Measurements from ENCODE around the gene ATP6V0E2.

Gene ATP6V0E2

DNA sequence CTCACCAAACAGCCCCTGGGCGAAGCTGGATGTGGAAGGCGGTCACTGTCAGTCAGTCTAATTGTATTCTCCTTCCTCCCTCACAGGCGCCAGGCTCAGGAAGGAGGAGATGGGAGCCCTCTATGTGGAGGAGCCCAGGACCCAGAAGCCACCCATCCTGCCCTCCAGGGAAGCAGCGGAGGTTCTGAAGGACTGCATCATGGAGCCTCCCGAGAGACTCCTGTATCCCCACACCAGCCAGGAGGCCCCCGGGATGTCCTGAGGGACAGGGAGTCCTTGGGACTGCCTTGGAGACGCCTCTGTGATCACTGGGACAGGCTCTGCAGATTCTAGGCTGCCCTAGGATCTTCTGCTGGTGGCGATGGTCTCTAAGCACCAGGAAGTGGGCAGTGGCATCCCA, 9.7 kb upstream of the ATP6V0E2 start:
- DNase-seq (ENCODE audit: low read depth) = no peak

DNA sequence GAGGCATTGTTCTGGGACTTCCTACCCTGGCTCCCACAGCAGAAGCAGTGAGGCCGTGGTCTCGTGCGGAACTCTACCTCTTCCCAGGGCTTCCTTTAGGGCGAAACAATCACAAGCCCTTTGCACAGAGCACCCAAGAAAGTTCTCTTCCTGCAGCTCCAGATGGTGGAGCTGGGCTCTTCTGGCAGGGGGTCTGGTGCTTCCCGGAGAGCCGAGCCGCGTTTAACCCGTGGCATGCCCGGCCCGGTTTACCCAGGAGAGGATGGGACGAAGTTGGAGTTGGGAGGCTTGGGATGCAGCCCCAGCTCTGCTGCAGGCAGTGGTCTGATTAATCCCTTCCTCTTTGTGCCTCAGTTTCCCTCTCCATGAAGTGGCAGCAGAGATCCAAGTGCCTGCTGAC, 9.0 kb upstream of the ATP6V0E2 start:
- no peak for DNase-seq (ENCODE audit: low read depth)

DNA sequence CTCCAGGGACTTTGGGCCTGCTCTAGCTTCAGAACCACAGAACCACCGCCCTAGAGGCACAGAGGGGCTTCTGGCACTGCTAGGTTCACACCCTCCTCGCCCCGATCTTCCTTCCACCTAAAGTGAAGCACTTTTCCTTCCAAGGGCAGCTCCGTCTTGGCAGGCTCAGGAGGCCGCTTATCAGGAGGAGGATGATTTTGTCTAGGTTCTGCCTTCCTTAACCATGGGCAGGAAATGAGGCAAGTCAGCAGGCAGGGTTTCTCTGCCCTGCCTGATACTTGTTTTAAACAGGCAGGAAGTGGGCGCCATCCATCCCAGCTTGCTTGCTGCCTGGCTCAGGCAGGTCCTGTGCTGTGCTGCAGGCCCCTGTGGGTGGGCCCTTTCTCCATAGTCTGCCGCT, 8.3 kb upstream of the ATP6V0E2 start:
- DNase-seq (ENCODE audit: low read depth) = peak; percentile 44

DNA sequence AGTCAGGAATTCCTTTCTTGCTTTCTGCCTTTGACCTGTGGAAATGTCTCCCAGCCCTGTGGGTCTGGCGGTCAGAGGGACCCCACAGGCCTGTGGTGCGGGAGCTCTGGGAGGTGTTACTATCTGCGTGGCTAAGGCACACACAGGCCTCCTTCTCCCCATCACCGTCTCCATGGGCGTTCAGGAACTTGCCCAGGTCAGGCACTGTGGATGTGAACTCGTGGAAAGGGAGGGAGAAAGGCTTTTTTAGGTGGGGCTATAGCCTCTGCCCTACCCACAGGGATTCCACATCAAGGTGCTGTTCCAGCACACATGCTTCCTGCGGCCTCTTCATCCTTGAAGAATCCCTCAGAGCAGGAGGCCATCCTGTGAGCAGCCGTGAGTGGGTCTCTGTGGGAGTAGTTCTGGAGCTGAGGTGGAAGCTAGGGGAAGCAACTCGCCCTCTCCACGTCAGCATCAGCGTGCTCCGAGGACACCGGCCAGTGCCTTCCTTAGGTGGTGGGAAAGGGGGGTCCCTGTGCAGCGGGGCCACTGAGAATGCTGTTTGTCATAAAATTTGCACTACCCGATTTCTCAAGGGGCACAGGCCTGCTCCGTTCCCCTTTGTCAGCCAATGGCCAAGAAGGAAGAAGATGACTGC, 7.5 kb upstream of the ATP6V0E2 start:
- no peak for DNase-seq (ENCODE audit: low read depth)

DNA sequence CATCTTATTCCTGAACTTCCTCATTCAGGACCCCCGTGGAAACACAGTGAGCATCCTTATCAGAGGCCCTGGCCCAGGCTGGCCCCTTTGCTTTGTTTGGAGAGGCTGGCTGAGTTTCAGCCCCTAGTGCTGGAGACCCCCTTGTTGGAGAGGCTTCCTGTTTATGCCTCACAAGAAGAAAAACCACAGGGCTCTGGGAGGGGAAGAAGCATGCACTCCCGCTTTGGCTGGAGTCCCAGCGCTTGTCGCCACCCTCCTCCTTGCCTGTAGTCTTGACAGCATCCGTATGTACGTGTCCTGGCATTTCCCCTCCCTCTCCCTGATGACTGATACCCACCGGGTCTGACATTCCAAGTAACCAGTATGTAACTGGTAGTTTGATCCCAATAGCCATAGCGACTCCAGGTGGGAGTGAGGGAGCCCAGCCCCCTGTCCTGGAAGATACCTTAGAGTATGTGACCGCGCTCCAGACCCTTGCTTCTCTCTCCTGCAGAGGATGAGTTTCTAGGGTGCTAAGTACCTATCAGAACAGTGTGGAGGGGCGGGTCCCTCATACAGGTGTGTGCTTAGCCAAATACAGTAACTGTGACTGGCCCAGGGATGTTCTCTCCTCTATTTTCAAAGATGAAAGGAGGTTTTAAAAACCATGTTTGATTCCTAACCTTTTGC, 6.9 kb upstream of the ATP6V0E2 start:
- no peak for DNase-seq (ENCODE audit: low read depth)

DNA sequence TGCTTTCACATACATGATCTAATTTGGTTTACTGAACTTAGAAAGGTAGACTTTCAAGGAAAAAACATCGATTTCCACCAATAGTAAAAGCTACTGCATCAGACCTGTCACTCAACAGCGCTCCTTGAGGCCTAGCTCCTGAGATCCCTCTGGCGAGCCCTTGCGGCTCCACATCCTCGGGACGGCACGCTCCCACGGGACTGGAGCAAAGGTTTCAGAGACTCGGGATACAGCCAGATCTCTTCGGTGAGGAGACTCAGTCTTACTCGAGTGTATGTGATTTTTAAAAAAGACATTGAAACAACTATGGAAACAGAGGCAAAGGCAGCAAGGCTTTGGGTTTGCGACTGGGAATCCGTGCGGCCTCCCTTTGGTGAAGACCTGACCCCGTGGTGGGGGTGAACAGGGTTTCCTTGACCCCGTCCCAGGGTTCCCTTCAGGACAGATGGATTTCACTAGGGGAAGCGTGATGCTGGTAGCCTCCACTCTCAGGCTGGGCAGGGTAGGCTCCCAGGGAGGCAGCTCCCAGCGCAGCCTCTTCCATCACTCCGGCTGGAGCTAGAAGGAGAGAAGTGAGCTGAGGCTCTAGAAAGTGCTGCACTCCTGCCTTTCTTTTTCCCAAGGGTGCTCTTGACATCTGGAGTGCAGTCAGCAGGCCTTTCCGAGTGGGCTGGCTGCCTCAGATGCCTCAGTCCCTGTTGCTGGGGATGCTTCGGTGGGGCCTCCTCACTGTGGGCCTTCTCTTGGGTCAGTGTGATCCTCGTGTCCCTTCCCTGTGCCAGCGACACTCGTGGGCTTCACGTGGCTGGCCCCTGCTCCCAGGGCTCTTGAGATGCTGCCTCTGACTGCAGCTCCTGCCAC, 5.8 kb upstream of the ATP6V0E2 start:
- DNase-seq (ENCODE audit: low read depth) = no peak

DNA sequence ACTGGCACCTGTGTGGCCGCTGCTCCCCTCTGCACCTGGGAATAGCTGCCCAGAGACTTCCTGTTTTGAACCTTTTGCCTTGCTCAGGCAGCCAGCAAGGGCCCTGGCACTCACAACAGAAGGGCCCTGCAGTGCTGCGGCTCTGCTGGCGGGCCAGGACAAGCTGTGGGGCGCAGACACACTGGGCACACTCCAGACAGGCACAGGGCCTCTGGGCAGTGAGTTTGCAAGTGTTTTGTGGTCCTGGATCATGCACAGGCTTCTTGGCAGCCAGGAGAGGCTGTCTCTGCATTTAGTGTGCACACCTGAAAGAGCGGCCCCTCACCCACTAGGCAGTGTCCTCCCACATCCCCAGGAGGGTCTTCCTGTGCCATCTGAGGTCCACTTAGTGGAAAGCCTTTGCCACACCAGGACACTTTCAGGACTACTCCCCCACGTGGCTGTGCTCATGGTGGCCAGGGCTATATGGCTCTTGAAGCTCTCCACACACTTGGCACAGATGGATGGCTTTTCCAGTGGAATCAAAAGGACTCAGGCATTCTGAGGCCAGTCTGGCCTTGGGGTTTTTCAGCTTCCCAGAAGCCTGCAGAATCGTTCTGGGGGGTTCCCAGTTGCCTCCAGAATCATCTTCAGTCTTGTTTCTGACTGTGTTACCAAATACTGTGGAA, 5.0 kb upstream of the ATP6V0E2 start:
- DNase-seq (ENCODE audit: low read depth) = no peak

DNA sequence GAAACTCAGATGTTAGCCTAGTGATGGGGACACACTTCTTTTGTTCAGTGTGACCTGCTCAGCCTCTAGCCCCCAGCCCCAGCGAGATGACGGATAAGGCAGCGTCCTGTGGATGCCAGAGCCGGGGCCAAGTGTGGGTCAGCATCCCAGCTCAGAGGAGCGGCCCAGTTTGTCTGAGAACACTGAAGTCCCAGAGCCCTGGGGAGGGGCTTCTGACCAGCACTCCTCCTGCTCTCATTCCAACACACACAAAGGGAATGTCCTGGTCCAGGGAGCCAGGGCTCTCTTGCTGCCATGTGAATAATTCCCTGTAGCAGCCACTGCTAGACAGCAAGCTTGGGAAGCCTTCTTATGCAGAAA, 4.5 kb upstream of the ATP6V0E2 start:
- no peak for DNase-seq (ENCODE audit: low read depth)

DNA sequence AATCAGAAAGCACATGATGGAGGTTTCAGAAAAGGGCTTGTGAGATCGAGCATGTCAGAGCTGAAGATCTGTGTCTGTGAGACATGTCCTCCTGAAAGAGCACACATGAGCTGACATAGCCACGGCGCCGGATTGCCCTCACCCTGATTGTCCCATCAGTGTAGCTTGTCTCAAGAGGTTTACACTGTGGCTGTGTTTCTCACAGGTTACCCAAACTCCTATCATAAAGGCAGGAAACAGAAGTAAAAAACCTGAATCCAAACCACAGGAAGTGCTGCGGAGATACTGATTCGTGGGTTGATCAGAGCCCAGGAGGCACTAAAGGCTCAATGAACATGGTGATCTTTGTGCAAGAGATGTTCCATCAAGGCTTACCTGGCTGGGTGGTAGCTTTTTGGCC, 3.9 kb upstream of the ATP6V0E2 start:
- DNase-seq (ENCODE audit: low read depth) = no peak

DNA sequence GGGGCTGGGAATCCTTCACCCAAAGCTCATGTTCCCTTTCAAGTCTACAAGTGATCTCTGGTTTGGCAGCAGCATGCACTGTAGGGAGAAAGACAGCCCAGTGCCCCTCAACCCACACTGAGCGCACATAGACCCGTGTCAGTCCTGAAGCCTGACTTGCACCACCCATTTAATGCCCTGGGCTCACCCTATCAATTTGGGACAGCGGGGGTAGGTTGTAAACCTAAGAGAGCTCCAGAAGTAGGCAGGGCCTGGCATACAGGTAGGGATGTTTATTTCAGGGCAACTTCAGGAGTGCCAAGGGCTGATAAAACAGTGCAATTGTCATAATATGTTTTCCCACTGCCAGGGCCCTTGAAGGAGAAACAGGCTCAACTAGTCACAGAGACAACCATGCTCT, 3.5 kb upstream of the ATP6V0E2 start:
- no peak for DNase-seq (ENCODE audit: low read depth)

DNA sequence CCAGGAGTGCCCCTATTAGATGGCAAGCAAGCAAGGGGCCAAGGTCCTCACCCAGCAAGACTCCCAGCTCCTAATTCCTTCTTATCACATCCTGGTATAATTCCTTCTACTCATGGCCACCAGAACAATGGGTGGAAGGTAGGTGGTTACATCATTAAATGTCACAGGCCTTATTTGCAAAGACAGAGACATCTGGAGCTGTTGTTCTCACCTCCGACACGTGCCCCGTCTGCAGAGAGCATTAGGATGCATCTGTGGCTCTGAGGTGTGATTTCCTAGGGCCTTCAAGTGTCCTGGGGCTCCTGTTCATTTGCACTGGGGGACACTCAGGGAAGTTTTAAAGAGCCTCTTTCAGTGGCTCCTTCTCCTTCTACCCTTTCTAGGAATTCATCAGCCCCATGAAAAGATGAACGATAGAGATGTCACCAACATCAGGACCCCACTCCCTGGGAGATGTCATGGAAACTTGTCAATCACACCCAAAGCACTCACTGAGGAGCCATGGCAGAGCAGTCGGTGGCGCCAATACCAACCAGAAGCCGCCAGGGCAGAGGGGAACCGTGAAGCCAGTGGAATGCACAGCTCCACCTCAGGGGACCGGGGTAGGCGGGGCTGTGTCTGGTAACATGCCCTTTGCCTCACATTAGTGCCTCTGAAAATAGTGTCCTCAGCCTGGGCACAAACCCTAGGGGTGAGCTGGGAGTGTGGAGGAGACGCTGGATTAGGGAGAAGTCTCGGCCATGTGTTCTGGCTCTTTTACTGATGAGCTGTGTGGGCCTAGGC, 2.9 kb upstream of the ATP6V0E2 start:
- no peak for DNase-seq (ENCODE audit: low read depth)

DNA sequence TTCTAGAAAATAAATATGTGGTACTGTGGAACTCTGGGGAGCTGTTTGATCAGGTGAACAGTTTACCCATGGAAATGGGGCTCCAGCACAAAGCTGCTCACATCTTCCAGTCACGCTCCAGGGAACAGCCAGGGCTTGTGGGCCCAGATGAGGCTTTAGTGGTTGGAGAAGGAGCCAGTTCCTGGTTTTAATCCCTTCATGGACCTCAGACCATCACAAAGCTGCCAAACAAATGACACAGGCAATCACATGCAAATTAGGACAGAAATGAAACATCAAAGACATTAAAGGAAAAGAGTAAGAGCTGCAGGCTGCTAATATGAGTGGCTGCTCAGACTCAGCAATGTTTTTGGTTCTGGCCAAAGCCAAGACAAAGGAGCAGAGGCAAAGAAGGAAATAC, 2.2 kb upstream of the ATP6V0E2 start:
- DNase-seq (ENCODE audit: low read depth) = no peak

DNA sequence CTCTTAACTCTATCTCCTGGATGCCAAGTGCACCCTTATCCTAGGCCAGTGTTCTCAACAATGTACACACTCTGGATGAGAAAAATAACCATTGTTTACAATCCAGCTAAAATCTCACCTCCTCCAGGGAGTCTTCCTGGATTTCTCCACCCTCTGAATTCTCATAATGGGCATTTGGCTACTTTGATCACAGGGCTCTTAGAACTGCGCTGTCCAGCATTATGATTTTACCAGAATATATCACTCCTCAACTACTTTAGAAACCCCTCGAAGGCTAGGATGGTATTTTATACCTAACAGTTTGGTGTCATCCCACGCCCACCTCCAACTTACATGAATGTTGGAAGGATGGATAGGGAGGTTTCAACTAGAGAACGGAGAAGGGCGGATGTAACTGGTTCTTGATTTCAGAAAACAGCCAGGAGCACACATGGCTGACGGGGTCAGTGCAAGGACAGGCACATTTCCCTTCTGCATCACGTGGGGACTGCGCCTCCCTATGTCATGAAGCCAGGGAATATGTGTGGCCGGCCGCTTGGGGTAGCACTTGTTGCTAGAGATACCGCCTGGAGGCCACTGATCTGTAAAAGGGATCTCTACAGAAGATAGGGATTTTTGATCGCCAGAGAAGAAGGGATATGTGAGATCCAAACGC, 1.2 kb upstream of the ATP6V0E2 start:
- DNase-seq (ENCODE audit: low read depth) = no peak

DNA sequence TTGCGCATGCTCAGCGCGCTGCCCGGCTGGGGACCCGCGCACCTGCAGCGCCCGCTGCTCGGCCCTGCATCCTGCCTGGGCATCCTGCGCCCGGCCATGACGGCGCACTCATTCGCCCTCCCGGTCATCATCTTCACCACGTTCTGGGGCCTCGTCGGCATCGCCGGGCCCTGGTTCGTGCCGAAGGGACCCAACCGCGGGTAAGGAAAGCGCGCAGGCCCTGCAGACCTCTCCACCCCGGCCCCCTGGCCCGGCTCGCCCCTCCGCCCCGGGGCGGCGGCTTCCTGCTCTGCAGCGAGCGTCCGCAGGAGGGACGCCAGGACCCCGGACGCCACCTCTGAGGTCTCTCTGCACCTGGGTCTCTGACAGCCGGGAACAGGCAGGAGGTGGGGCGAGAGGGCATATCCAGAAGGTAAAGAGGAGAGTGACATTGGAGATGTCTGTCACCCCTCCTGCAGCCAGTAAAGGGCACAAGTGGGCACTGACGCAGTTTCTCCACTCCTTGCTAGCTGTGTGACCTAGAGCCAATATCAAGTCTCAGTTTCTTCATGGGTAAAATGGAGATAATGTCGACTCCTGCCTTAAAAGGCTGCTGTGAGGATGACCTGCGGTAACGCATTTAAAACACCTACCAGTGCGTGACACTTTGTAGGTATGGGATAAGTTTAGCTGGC, 338 bp downstream of the ATP6V0E2 start:
- no peak for DNase-seq (ENCODE audit: low read depth)

DNA sequence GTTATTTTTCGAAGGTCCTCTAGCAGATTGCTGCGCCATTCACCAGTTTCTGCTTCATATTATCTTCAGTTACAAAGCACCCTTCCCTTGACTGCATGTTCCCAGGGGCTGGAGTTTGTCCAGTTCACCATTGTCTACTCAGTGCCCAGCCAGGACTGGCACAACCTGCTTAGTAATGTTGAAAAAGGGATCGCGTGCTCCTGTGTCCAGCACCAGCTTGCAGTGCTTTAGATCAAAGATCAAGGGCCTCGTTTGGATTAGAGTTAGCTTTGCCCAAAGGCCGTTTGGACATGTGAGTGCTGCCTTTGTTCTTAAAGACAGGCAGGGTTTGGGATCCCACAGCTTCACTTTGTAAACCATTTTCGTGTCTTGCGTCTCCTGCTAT, 867 bp downstream of the ATP6V0E2 start:
- no peak for DNase-seq (ENCODE audit: low read depth)

DNA sequence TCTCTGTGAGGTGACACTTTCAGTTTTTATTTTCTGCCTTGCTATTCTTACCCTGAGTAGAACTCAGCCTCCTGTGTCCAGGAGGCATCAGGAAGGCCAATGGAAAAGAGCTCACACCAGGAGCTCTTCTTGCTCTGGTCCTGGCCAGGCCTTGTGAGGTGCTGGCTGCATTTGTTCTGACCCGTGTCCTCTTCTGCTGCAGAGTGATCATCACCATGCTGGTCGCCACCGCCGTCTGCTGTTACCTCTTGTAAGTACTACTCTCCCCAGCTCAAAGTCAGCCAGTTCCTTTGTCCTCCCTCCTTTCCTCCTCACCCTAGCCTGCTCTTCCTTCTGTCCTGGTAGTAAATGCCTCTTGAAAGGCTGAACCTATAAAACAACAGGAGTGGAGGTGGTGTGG, 1.6 kb downstream of the ATP6V0E2 start:
- no peak for DNase-seq (ENCODE audit: low read depth)

DNA sequence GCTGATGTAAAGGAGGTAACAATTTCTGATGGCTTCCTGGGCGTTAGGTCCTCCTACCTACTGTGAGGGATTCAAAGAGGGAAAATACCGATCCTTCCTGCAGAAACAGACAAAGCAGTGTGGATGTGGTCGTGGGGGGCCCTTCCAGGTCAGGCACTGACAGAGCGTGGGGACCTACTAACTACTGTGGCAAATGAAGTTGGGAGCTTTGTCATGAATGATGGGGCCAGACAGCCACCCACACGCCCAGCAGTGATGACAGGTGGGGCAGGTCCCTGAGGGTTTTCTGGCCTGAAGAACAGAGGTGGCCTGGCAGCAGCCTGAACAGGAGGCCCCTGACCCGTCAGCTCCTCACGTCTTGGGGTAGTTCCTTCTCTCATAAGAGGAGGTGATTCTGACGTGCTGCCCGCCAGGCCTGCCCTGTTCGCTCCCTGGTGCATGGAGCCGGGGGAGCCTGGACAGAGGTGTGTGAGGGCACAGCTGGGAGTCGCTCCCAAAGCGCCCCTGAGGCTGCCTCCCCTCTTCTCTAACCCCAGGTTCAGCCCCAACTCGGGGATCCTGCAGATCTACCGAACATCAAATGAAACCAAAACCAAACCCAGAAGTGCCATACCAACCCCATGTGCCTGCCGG, 4.2 kb downstream of the ATP6V0E2 start:
- DNase-seq (ENCODE audit: low read depth) = no peak

DNA sequence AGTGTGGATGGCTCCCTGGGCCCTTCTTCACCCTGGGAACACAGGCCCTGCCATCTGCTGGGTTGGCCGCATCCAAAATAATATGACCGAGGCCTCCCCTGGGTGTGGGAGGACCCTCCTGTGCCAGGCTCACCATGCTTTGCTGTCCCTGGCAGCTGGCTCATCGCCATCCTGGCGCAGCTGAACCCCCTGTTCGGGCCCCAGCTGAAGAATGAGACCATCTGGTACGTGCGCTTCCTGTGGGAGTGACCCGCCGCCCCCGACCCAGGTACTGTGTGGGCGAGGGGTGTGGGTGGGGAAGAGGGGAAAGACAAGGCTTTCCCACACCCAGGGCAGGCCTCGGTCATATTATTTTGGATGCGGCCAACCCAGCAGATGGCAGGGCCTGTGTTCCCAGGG, 4.8 kb downstream of the ATP6V0E2 start:
- no peak for DNase-seq (ENCODE audit: low read depth)

DNA sequence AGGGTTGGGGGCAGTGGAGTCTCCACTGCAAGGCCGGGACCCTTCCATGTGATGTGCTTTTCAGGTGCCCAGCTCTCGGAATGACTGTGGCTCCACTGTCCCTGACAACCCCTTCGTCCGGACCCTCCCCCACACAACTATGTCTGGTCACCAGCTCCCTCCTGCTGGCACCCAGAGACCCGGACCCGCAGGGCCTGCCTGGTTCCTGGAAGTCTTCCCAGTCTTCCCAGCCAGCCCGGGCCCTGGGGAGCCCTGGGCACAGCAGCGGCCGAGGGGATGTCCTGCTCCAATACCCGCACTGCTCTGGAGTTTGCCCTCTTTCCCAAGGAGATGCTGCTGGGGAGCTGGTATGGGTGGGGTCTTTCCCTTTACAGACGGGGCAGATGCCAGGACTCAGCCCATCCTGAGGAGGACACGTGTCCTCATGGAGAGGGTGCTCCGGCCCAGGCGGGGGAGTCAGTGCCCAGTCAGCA, 5.5 kb downstream of the ATP6V0E2 start:
- DNase-seq (ENCODE audit: low read depth) = no peak
